Stimulated activated CD8-positive, alpha-beta memory T cell treated with anti-CD3 and anti-CD28 coated beads, Interleukin-7, amount 100 ng/mL, for 4 hours (primary cell): ENCODE measurements around the gene DGKQ.

Experiments used
- DNase-seq, 2 donors: peaks; one replicate each; pipeline ENCODE4 v3.0.0-alpha.2; 2020; ENCODE audit warnings: low read depth in 2 of 2

The DGKQ gene

GRCh38 chr4:961351-962230, 11.8 kb downstream of the DGKQ start:
- no peak for DNase-seq

GRCh38 chr4:960636-961350, 12.6 kb downstream of the DGKQ start:
- DNase-seq, result no peak

GRCh38 chr4:960140-960635, 13.2 kb downstream of the DGKQ start:
- DNase-seq, result no peak

- no peak for DNase-seq
These were observed 13.8 kb downstream of the DGKQ start for GRCh38 chr4:959338-960139.

GRCh38 chr4:958696-959337, 14.6 kb downstream of the DGKQ start:
- no peak for DNase-seq

- no peak for DNase-seq
These were observed 15.1 kb downstream of the DGKQ start for GRCh38 chr4:958314-958665.

GRCh38 chr4:957581-958313, 15.6 kb downstream of the DGKQ start:
- DNase-seq, result no peak

GRCh38 chr4:957231-957580, 16.2 kb downstream of the DGKQ start:
- no peak for DNase-seq

GRCh38 chr4:956531-957230, 16.7 kb downstream of the DGKQ start:
- DNase-seq, result no peak

GRCh38 chr4:955931-956381, 17.4 kb downstream of the DGKQ start:
- DNase-seq, result no peak

GRCh38 chr4:955161-955921, 18.0 kb downstream of the DGKQ start:
- DNase-seq, result no peak

- no peak for DNase-seq
These were observed 19.0 kb downstream of the DGKQ start for GRCh38 chr4:954211-955020.

GRCh38 chr4:953574-953915, 19.8 kb downstream of the DGKQ start:
- DNase-seq, result no peak

GRCh38 chr4:952881-953573, 20.3 kb downstream of the DGKQ start:
- no peak for DNase-seq

GRCh38 chr4:951594-952468, 21.5 kb downstream of the DGKQ start:
- no peak for DNase-seq

- DNase-seq, result no peak
These were observed 22.2 kb downstream of the DGKQ start for GRCh38 chr4:951186-951585.
